GM21723 (cell line): ENCODE measurements around the gene TSPAN14.

Experiments used
- ATAC-seq: cut with Tn5 transposase; IDR thresholded peaks from one replicate; pipeline ENCODE4 v1.9.1; 2021; ENCODE audit warnings: mild to moderate bottlenecking, moderate library complexity; ENCODE audit not compliant: unreplicated experiment

Gene TSPAN14

DNA sequence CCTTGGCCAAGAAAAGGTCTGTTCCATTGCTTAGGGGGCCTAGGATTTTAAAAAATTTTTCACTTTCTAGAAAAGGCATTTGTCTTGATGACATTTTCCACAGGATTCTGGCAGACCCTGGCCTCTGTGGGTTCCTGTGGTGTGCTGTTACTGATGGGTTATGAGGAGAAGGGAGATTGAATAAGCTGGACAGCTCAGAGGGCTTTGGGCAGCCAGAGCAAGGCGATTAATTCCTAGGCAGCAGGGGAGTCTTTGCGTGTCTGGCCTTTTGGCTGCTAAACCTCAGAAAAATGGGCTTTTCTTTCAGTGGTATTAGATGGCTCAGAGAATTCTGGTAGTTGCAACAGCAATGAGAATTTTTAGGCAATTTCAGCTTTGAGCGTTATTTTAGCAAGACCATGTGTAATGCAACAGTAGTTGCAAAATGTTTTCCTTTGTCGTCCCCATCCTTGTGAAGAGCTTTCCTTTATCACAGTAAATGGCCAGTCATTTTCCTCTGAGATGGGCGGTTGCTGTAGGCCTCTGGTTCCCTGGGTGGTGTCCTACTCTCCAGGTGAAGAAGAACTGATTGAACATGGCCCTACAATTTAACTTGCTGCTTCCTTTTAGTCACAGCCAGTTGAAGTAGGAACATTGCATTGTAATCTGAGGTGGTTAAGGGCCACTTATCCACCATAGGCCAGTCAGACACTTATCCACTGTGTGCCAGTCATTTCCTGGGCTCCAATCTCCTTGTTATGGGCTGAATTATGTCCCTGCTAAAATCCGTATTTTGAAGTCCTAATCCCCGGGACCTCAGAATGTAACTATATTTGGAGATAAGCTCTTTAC is 126.7 kb downstream of the TSPAN14 start:
- no peak for ATAC-seq

DNA sequence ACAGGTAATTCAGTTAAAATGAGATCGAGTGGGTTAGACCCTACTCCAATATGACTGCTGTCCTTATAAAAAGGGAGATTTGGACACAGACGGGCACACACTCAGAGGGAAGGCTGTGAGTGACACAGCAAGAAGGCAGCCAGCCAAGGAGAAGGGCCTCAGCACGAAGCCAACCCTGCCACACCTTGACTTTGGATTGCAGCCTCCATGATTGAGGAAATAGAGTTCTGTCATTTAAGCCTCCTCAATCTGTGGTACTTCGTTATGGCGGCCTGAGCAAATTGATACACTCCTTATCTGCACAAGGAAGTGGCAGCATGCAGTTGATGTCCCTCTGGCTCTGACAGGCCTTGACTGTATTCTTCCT is 127.3 kb downstream of the TSPAN14 start:
- ATAC-seq: no peak

DNA sequence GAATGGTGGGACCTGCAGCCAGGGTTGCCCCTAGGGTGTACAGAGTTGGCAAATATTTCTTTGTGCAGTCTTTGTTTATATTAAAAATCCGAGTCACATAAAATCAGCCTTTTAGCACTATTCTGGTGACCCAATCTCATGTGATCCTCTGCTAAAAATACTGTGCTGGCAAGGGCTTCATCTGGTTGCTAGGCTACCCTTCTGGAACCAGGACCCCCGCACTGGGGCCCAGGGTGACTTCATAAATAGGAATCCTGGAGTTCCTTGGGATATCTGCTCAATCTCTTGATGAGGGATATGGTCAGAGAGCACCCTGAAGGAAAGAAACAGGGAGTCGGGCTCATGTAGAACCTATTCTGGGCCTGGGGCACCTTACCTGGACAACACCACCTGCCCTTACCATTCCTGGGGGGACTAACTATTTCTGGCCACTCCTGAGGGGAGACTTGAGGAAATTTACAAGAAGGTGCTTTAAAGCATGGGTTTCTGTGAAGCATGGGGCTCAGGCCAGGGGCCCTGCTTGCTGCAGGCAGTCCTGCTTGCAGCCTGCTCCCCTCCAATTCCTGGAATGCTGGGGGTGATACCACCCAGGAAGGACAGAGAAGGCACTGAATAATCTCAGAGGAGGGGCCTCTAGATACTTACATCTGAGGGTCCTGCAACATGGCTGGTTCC is 128.3 kb downstream of the TSPAN14 start:
- no peak for ATAC-seq
